HCT116 (cell line): Measurements from ENCODE around the gene ATG4B. TPM values are rescaled to one million over a fixed set of nuclear protein-coding genes. Genes with fewer than 3 reads are reported as not detected.

Experiments used
- ATAC-seq: fragments of 200-7000 bp; cut with Tn5 transposase; 2 replicates; pipeline ENCODE4 v1.9.1; 2020; ENCODE audit warnings: mild to moderate bottlenecking, moderate library complexity
- BruUV-seq: library from RNA; stranded (reverse); fragments of 400-500 nt; replicated peaks from 2 replicates; lab custom pipeline; 2021; lab: Mats Ljungman, UMichigan
- CTCF ChIA-PET: fragments of 300-600 bp; sonication (Branson Sonifier 250); formaldehyde crosslinking; loops from one replicate; lab custom pipeline; 2021; ENCODE audit warnings: antibody characterized with exemption; lab: Charles Lee
- POLR2A ChIA-PET: fragments of 300-600, 350-600 bp; sonication (Branson Sonifier 250); formaldehyde crosslinking; loops from one replicate; lab custom pipeline; 2021; ENCODE audit warnings: antibody characterized with exemption; lab: Charles Lee
- RAD21 ChIA-PET, 2 experiments: fragments of 300-600 bp; sonication (Branson Sonifier 250); formaldehyde crosslinking; loops; one replicate each; lab custom pipeline; 2023; ENCODE audit warnings: low total read pairs in 2 of 2; ENCODE audit not compliant: uncharacterized antibody in 2 of 2, unreplicated experiment in 2 of 2, low non-redundant PET in 1 of 2; lab: Charles Lee
- DNase-seq: peaks from one replicate; pipeline ENCODE4 v3.0.0-alpha.2; 2010; ENCODE audit warnings: low read depth, low spot score
- H2AFZ ChIP-seq: fragments of 200-600 bp; shearing (Covaris generic), sonication (generic); 2 replicates; pipeline ENCODE4 v1.6.1; 2017; ENCODE audit warnings: low read depth, mixed run types, mixed read lengths, antibody characterized with exemption, low read length; ENCODE audit not compliant: poor library complexity, severe bottlenecking
- H3K27ac ChIP-seq: 2 replicates; pipeline ENCODE4 v1.5.1; 2012; ENCODE audit warnings: low read depth, low read length
- H3K27me3 ChIP-seq: fragments of 200-600 bp; sonication (generic); 2 replicates; pipeline ENCODE4 v1.6.1; 2016; ENCODE audit warnings: mixed run types, low read length, mixed read lengths; ENCODE audit not compliant: insufficient read depth
- H3K36me3 ChIP-seq, 2 experiments: fragments of 200-500 bp in 1 of 2; fragments of 200-600 bp in 1 of 2; sonication (Bioruptor generic) in 1 of 2; sonication (generic) in 1 of 2; 2 replicates each; pipeline versions ENCODE4 v1.5.1 to v1.6.1; 2014 to 2016; ENCODE audit warnings: low read length in 2 of 2, inconsistent platforms in 1 of 2, mixed read lengths in 1 of 2, mixed run types in 1 of 2; ENCODE audit not compliant: insufficient read depth in 2 of 2, control insufficient read depth in 1 of 2
- H3K4me1 ChIP-seq, 2 experiments: fragments of 200-600 bp in 1 of 2; sonication (generic) in 1 of 2; 2 replicates each; pipeline versions ENCODE4 v1.5.1 to v1.6.1; 2012 to 2017; ENCODE audit warnings: low read length in 2 of 2, inconsistent platforms in 1 of 2, mild to moderate bottlenecking in 1 of 2, mixed read lengths in 1 of 2, mixed run types in 1 of 2, moderate library complexity in 1 of 2; ENCODE audit not compliant: insufficient read depth in 2 of 2, control insufficient read depth in 1 of 2
- H3K4me2 ChIP-seq: fragments of 200-600 bp; sonication (generic); 2 replicates; pipeline ENCODE4 v1.6.1; 2017; ENCODE audit warnings: mixed run types, low read length, mixed read lengths
- H3K4me3 ChIP-seq, 2 experiments: fragments of 200-600 bp in 1 of 2; sonication (generic) in 1 of 2; replicated peaks in 1 of 2; 2 replicates each; pipeline ENCODE4 v1.5.1; 2011 to 2016; ENCODE audit warnings: low read length in 2 of 2, control low read depth in 1 of 2, low read depth in 1 of 2, mild to moderate bottlenecking in 1 of 2, mixed read lengths in 1 of 2, mixed run types in 1 of 2
- H3K79me2 ChIP-seq: fragments of 200-600 bp; sonication (generic); 2 replicates; pipeline ENCODE4 v1.6.1; 2017; ENCODE audit warnings: mild to moderate bottlenecking, mixed run types, low read length, moderate library complexity, mixed read lengths; ENCODE audit not compliant: insufficient read depth
- H3K9ac ChIP-seq: fragments of 200-600 bp; sonication (generic); 2 replicates; pipeline ENCODE4 v1.6.1; 2016; ENCODE audit warnings: low read length, mixed read lengths
- H3K9me2 ChIP-seq: fragments of 200-600 bp; sonication (generic), shearing (Covaris generic); 2 replicates; pipeline ENCODE4 v1.6.1; 2017; ENCODE audit warnings: mixed run types, mild to moderate bottlenecking, moderate library complexity; ENCODE audit not compliant: insufficient read depth
- H3K9me3 ChIP-seq, 2 experiments: fragments of 200-500 bp in 1 of 2; fragments of 200-600 bp in 1 of 2; sonication (Bioruptor generic) in 1 of 2; sonication (generic) in 1 of 2; 2 replicates each; pipeline ENCODE4 v1.6.1; 2014 to 2017; ENCODE audit warnings: low read length in 2 of 2, mixed read lengths in 2 of 2, inconsistent platforms in 1 of 2, low read depth in 1 of 2, mild to moderate bottlenecking in 1 of 2, mixed run types in 1 of 2, moderate library complexity in 1 of 2; ENCODE audit not compliant: control insufficient read depth in 1 of 2, insufficient read depth in 1 of 2
- H4K20me1 ChIP-seq: fragments of 200-600 bp; sonication (generic), shearing (Covaris generic); 2 replicates; pipeline ENCODE4 v1.6.1; 2017; ENCODE audit warnings: mixed run types, mild to moderate bottlenecking, moderate library complexity; ENCODE audit not compliant: insufficient read depth
- CEBPB ChIP-seq: IDR thresholded peaks from 2 replicates; pipeline ENCODE4 v1.6.1; 2012; ENCODE audit warnings: low read depth
- CTCF ChIP-seq, 3 experiments: fragments of 200-600 bp in 1 of 3; sonication (generic) in 1 of 3; IDR thresholded peaks in 2 of 3; conservative IDR thresholded peaks in 1 of 3; 2 replicates each; pipeline ENCODE4 v1.5.1; 2012 to 2017; ENCODE audit warnings: low read depth in 2 of 3, low read length in 2 of 3, antibody characterized with exemption in 1 of 3, borderline replicate concordance in 1 of 3, control low read depth in 1 of 3, mild to moderate bottlenecking in 1 of 3, mixed read lengths in 1 of 3, mixed run types in 1 of 3, moderate library complexity in 1 of 3; ENCODE audit not compliant: insufficient read depth in 1 of 3
- EGR1 ChIP-seq: IDR thresholded peaks from 2 replicates; pipeline ENCODE4 v1.6.1; 2012; ENCODE audit warnings: low read depth
- ELF1 ChIP-seq: IDR thresholded peaks from 2 replicates; pipeline ENCODE4 v1.6.1; 2012; ENCODE audit warnings: low read depth, borderline replicate concordance
- EZH2 ChIP-seq: fragments of 200-600 bp; sonication (generic); IDR thresholded peaks from 2 replicates; pipeline ENCODE4 v1.6.1; 2017; ENCODE audit warnings: antibody characterized with exemption, mixed run types
- EZH2phosphoT487 ChIP-seq: fragments of 200-600 bp; IDR thresholded peaks from 2 replicates; pipeline ENCODE4 v1.6.1; 2018; ENCODE audit warnings: antibody characterized with exemption, borderline replicate concordance
- FOSL1 ChIP-seq: IDR thresholded peaks from 2 replicates; pipeline ENCODE4 v1.6.1; 2012; ENCODE audit warnings: low read depth
- JUND ChIP-seq: IDR thresholded peaks from 2 replicates; pipeline ENCODE4 v1.6.1; 2012
- MAX ChIP-seq: IDR thresholded peaks from 2 replicates; pipeline ENCODE4 v1.6.1; 2012
- POLR2A ChIP-seq: IDR thresholded peaks from 2 replicates; pipeline ENCODE4 v1.7.0; 2011; ENCODE audit warnings: borderline replicate concordance; ENCODE audit not compliant: insufficient read depth, insufficient read length; ENCODE audit errors: extremely low read depth
- SIN3A ChIP-seq: IDR thresholded peaks from 2 replicates; pipeline ENCODE4 v1.6.1; 2012; ENCODE audit warnings: low read depth
- SP1 ChIP-seq: IDR thresholded peaks from 2 replicates; pipeline ENCODE4 v1.6.1; 2012; ENCODE audit warnings: low read depth
- YY1 ChIP-seq: IDR thresholded peaks from 2 replicates; pipeline ENCODE4 v1.6.1; 2011; ENCODE audit warnings: low read length, low read depth, moderate library complexity, mild to moderate bottlenecking; ENCODE audit not compliant: insufficient replicate concordance; ENCODE audit errors: extremely low read depth
- ZBTB33 ChIP-seq: IDR thresholded peaks from 2 replicates; pipeline ENCODE4 v1.6.1; 2011; ENCODE audit warnings: mild to moderate bottlenecking, low read length, moderate library complexity; ENCODE audit not compliant: insufficient replicate concordance; ENCODE audit errors: extremely low read depth
- intact Hi-C: fragments of 100-400 bp; cut with micrococcal nuclease; formaldehyde crosslinking; loops from 2 replicates; pipeline ENCODE4 v1.10.0; 2022
- total RNA-seq: library from RNA; stranded (reverse); gene quantifications from one replicate; pipeline ENCODE4 v1.2.1, GENCODE V29; 2021; ENCODE audit not compliant: unreplicated experiment

ATG4B gene
- total RNA-seq, 1 experiment from 2014 or later, result 87.4 TPM

GRCh38 chr2:241602720-241603119 lies 34.8 kb upstream of the ATG4B start:
- Histone ChIP-seq H3K9me3 (no peaks in the 10 kb centered on the region), H2AFZ (no peak overlapping the region), H3K4me3 (no peak overlapping the region), H4K20me1 (no peaks in the 10 kb centered on the region), H3K27me3 (no peaks in the 10 kb centered on the region), H3K27ac (no peak overlapping the region), H3K9me2 (no peaks in the 10 kb centered on the region), H3K9ac (no peak overlapping the region), H3K4me1 (no peaks in the 10 kb centered on the region), H3K4me2 (no peak overlapping the region), H3K79me2 (no peaks in the 10 kb centered on the region), H3K36me3 (peaks cover 6 to 18% of the 10 kb centered on the region in 2 experiments; a peak in 3 of 4 replicates)
- ChIA-PET CTCF (no interaction called here), POLR2A (no interaction called here), RAD21 (no interaction called here)
- intact Hi-C loops, result no loop called here
- no TSS peak for BruUV-seq
- TF ChIP-seq EGR1 (no peak), SIN3A (no peak), EZH2phosphoT487 (no peak), YY1 (no peak), JUND (no peak), MAX (no peak), CTCF (IDR thresholded peaks at IDR 0.05 in 2 of 3, conservative IDR thresholded peaks at IDR 0.05 in 1 of 3; ENCODE audit: borderline replicate concordance in 1 of 3, insufficient read depth in 1 of 3, low read depth in 2 of 3, low read length in 2 of 3) (no peak), ZBTB33 (no peak), FOSL1 (no peak), SP1 (no peak), ELF1 (no peak), EZH2 (no peak), POLR2A (no peak), CEBPB (no peak)
- no peak for ATAC-seq
- DNase-seq, result no peak
